GM12865 (cell line): ENCODE measurements around the gene CDH4.
"Not testable (repeated sequence)": the region's sequence is repeated elsewhere in the genome, so short reads cannot be mapped to it uniquely, and the experiment has no call there.

Source experiments
- DNase-seq: peaks from one replicate; pipeline ENCODE4 v3.0.0; 2010; ENCODE audit warnings: low read depth
- H3K4me3 ChIP-seq: 2 replicates; pipeline ENCODE4 v1.5.1; 2011; ENCODE audit warnings: mild to moderate bottlenecking, low read depth, low read length, control low read depth
- TF ChIP-seq, protein P1 (sequence below): IDR thresholded peaks from 2 replicates; pipeline ENCODE4 v1.5.1; 2011; ENCODE audit warnings: low read length, control low read depth, low read depth, inconsistent platforms; ENCODE audit not compliant: insufficient read depth; ENCODE audit errors: missing control alignments

Gene CDH4

DNA sequence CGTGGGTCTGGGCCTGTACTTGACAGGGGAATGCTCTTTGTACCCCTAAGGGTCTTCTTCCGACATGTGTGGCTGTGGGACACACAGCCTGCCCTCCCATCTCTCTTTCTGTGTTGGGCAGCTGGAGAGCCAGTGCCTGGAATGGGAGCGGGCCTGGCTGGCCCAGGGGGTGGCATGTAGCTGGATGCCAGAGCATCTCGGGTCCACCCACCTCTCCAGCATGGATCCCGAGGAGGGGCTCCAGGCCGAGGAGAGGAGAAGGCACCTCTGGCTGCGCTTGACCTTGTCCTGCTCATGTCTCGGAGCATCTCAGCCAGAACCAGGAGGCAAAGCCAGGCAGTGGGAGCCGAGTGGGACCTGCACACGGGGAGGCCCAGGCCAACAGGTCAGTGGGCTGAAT, 16.0 kb downstream of the CDH4 start:
- TF ChIP-seq, protein P1, sequence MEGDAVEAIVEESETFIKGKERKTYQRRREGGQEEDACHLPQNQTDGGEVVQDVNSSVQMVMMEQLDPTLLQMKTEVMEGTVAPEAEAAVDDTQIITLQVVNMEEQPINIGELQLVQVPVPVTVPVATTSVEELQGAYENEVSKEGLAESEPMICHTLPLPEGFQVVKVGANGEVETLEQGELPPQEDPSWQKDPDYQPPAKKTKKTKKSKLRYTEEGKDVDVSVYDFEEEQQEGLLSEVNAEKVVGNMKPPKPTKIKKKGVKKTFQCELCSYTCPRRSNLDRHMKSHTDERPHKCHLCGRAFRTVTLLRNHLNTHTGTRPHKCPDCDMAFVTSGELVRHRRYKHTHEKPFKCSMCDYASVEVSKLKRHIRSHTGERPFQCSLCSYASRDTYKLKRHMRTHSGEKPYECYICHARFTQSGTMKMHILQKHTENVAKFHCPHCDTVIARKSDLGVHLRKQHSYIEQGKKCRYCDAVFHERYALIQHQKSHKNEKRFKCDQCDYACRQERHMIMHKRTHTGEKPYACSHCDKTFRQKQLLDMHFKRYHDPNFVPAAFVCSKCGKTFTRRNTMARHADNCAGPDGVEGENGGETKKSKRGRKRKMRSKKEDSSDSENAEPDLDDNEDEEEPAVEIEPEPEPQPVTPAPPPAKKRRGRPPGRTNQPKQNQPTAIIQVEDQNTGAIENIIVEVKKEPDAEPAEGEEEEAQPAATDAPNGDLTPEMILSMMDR: no peak
- H3K4me3 ChIP-seq: no peak overlapping the region

GRCh38 chr20:61271312-61272231, 19.5 kb downstream of the CDH4 start:
- no peak overlapping the region for H3K4me3 ChIP-seq
- DNase-seq: no peak
- TF ChIP-seq, protein P1: no peak

More for the DNA sequence above, 16.0 kb downstream of the CDH4 start:
- DNase-seq: no peak

GRCh38 chr20:61273024-61273423, 21.0 kb downstream of the CDH4 start:
- not testable (repeated sequence) for DNase-seq

DNA sequence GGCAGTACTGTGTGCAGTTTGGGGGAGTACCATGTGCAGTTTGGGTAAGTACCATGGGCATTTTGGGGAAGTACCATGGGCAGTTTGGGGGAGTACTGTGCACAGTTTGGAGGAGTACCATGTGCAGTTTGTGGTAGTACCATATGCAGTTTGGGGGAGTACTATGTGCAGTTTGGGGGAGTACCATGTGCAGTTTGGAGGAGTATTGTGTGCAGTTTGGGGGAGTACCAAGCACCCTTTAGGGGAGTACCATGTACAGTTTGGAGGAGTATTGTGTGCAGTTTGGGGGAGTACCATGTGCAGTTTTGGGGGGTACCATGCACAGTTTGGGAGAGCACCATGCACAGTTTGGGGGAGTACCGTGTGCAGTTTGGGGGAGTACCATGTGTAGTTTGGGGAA, 21.6 kb downstream of the CDH4 start:
- DNase-seq, H3K4me3 ChIP-seq: not testable (repeated sequence)

More at GRCh38 chr20:61273024-61273423, 21.0 kb downstream of the CDH4 start:
- H3K4me3 ChIP-seq: not testable (repeated sequence)

DNA sequence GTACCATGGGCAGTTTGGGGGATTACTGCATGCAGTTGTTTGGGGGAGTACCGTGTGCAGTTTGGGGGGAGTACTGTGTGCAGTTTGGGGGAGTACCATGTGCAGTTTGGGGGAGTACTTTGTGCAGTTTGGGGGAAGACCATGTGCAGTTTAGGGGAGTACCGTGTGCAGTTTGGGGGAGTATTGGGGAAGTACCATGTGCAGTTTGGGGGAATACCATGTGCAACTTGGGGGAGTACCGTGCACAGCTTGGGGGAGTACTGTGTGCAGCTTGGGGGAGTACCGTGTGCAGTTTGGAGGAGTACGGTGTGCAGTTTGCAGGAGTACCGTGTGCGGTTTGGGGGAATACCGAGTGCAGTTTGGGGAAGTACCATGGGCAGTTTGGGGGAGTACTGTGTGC, 22.3 kb downstream of the CDH4 start:
- no peak for DNase-seq
- TF ChIP-seq, protein P1: no peak

DNA sequence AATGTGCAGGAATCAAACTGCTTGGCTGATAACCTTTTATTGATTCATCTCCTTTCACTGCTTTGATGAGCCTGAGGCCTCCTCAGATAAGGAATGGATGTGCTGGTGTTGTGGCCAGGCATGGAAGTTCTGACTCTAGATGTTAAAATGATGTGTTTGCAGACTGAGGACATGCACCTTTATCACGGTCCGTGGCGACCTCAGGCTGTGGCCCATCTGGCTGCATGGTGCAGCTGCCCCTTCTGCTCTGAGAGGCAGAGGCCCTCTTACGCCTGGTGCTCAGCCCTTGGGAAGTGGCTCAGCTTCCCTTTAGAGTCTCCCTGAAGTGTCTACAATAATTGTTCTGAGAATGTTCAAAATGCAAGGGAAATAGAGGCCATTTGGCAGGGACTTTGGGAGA, 26.2 kb downstream of the CDH4 start:
- no peak overlapping the region for H3K4me3 ChIP-seq
- DNase-seq: no peak
- TF ChIP-seq, protein P1: no peak

More for the DNA sequence above, 22.3 kb downstream of the CDH4 start:
- H3K4me3 ChIP-seq: no peak overlapping the region

DNA sequence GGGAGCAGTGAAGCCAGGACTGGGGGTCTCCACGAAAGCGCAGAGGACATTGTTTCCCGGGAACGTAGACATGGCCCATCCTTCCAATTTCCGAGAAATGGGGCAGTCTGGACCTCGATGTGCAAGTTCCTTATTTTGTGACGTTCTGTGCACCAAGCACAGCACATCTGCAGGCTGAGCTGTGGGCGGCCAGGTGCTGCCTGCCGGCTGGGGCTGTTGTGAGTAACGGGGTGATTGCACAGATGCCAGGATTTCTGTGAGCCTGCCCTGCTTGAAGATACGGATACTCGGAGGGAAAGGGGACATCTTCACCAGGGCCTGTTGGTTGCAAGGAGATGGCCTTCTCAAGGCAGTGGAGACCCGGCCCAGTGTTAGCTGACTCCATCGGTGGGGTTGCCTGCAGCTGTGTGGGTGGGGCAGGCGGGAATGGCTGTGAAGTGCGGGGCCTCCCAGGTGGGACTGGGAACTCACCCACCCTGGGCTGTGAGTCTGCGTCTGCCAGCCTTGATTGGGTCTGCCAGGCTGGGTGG, 27.6 kb downstream of the CDH4 start:
- TF ChIP-seq, protein P1: no peak
- no peak overlapping the region for H3K4me3 ChIP-seq
- no peak for DNase-seq

GRCh38 chr20:61280217-61280980, 28.3 kb downstream of the CDH4 start:
- DNase-seq: no peak
- TF ChIP-seq, protein P1: no peak
- no peak overlapping the region for H3K4me3 ChIP-seq
